ENCODE measurements around the gene TCF4.

Gene TCF4

DNA sequence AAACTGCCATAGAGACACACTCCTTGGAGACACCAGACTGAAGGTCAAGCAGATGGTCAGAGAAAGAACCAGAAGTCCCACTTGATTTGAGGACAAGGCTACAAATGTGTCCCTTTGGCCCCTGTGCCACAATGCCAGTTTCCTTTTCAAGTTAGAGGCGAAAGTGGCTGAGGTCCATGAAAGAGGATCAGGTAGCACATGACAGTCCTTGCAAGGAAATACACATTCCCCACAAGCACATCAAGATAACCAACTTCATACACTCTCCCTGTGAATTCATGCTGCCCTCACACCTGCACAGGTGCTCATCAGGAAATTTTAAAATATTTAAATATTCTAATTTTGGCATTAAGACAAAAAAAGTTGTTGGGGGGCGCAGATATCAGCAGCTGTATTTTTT lies 218.6 kb downstream of the TCF4 start:
- no peak for DNase-seq (ENCODE audit: low read depth in 1 of 2, low spot score in 1 of 2)
- no peak overlapping the region for H3K4me3 ChIP-seq (replicated peaks; ENCODE audit: insufficient read depth, low read length)

GRCh38 chr18:55365342-55365741 lies 222.7 kb downstream of the TCF4 start:
- TF ChIP-seq REST (IDR thresholded peaks at IDR 0.05; ENCODE audit: insufficient replicate concordance, low read depth), result no peak
- no peak for TF ChIP-seq GABPA (IDR thresholded peaks at IDR 0.05; ENCODE audit: low read depth)
- no peak for TF ChIP-seq POLR2AphosphoS5 (IDR thresholded peaks at IDR 0.05; ENCODE audit: low read depth)
- no peak for TF ChIP-seq CTCF (IDR thresholded peaks at IDR 0.05; ENCODE audit: insufficient read depth, low read length)
- H3K4me3 ChIP-seq (replicated peaks; ENCODE audit: insufficient read depth, low read length), result no peak overlapping the region
- no peak for DNase-seq (ENCODE audit: low read depth in 1 of 2, low spot score in 1 of 2)
- H3K27ac ChIP-seq (replicated peaks), result no peak overlapping the region
- no peaks in the 10 kb centered on the region for H3K27me3 ChIP-seq (ENCODE audit: insufficient read depth, poor library complexity, severe bottlenecking)

More for the DNA sequence above, 218.6 kb downstream of the TCF4 start:
- no peaks in the 10 kb centered on the region for H3K27me3 ChIP-seq (ENCODE audit: insufficient read depth, poor library complexity, severe bottlenecking)
- H3K27ac ChIP-seq (replicated peaks), result no peak overlapping the region
- TF ChIP-seq GABPA (IDR thresholded peaks at IDR 0.05; ENCODE audit: low read depth) (no peak), POLR2AphosphoS5 (IDR thresholded peaks at IDR 0.05; ENCODE audit: low read depth) (no peak), SPI1 (IDR thresholded peaks at IDR 0.05; ENCODE audit: borderline replicate concordance, low read depth) (no peak), REST (IDR thresholded peaks at IDR 0.05; ENCODE audit: insufficient replicate concordance, low read depth) (no peak), CTCF (IDR thresholded peaks at IDR 0.05; ENCODE audit: insufficient read depth, low read length) (no peak)

GRCh38 chr18:55362303-55362702 lies 225.7 kb downstream of the TCF4 start:
- H3K4me3 ChIP-seq (replicated peaks; ENCODE audit: insufficient read depth, low read length), result no peak overlapping the region
- no peak overlapping the region for H3K27ac ChIP-seq (replicated peaks)
- no peaks in the 10 kb centered on the region for H3K27me3 ChIP-seq (ENCODE audit: insufficient read depth, poor library complexity, severe bottlenecking)
- TF ChIP-seq CTCF (IDR thresholded peaks at IDR 0.05; ENCODE audit: insufficient read depth, low read length), result no peak
- no peak for TF ChIP-seq REST (IDR thresholded peaks at IDR 0.05; ENCODE audit: insufficient replicate concordance, low read depth)
- TF ChIP-seq GABPA (IDR thresholded peaks at IDR 0.05; ENCODE audit: low read depth), result no peak
- no peak for TF ChIP-seq POLR2AphosphoS5 (IDR thresholded peaks at IDR 0.05; ENCODE audit: low read depth)
- TF ChIP-seq SPI1 (IDR thresholded peaks at IDR 0.05; ENCODE audit: borderline replicate concordance, low read depth), result no peak
- DNase-seq (ENCODE audit: low read depth in 1 of 2, low spot score in 1 of 2), result no peak

Data from HL-60 (cell line).